SU-DHL-6 (cell line): ENCODE data around the gene GLI3.

Experiments used
- H2AFZ ChIP-seq: fragments of 200-600 bp; sonication (generic); 2 replicates; pipeline ENCODE4 v1.6.1; 2014; ENCODE audit warnings: low read depth, mild to moderate bottlenecking, moderate library complexity, mixed read lengths, antibody characterized with exemption, low read length; ENCODE audit not compliant: severe bottlenecking
- H3F3A ChIP-seq: fragments of 200-600 bp; shearing (Covaris generic); 2 replicates; pipeline ENCODE4 v1.6.0; 2016; ENCODE audit warnings: antibody characterized with exemption, mild to moderate bottlenecking; ENCODE audit not compliant: insufficient read depth
- H3K27ac ChIP-seq: fragments of 200-600 bp; sonication (generic); 2 replicates; pipeline ENCODE4 v1.5.1; 2016; ENCODE audit warnings: low read depth, mild to moderate bottlenecking, low read length, moderate library complexity, mixed read lengths
- H3K27me3 ChIP-seq: fragments of 200-600 bp; sonication (generic), shearing (Covaris generic); 2 replicates; pipeline ENCODE4 v1.6.0; 2014; ENCODE audit warnings: mild to moderate bottlenecking, low read length
- H3K36me3 ChIP-seq: fragments of 200-600 bp; sonication (generic); 2 replicates; pipeline ENCODE4 v1.6.1; 2014; ENCODE audit warnings: mild to moderate bottlenecking, low read length, mixed read lengths
- H3K4me2 ChIP-seq: fragments of 300-600, 200-600 bp; shearing (Covaris generic), sonication (generic); 2 replicates; pipeline ENCODE4 v1.6.0; 2014; ENCODE audit warnings: low read length, low read depth, mild to moderate bottlenecking; ENCODE audit not compliant: poor library complexity, severe bottlenecking
- H3K4me3 ChIP-seq: fragments of 200-600 bp; sonication (generic); 2 replicates; pipeline ENCODE4 v1.5.1; 2014; ENCODE audit warnings: antibody characterized with exemption, low read length, mild to moderate bottlenecking, mixed read lengths; ENCODE audit not compliant: insufficient read depth, poor library complexity, severe bottlenecking
- H3K79me2 ChIP-seq: fragments of 200-600 bp; sonication (generic); 2 replicates; pipeline ENCODE4 v1.6.1; 2014; ENCODE audit warnings: mild to moderate bottlenecking, low read length, moderate library complexity; ENCODE audit not compliant: insufficient read depth
- H3K9ac ChIP-seq: fragments of 200-600 bp; sonication (generic); 2 replicates; pipeline ENCODE4 v1.7.0; 2014; ENCODE audit warnings: mild to moderate bottlenecking, low read length
- H3K9me2 ChIP-seq: fragments of 200-600 bp; sonication (generic); replicated peaks from 2 replicates; pipeline ENCODE4 v1.6.1; 2014; ENCODE audit warnings: low read length; ENCODE audit not compliant: insufficient read depth
- H3K9me3 ChIP-seq: fragments of 200-600 bp; sonication (generic); 2 replicates; pipeline ENCODE4 v1.6.1; 2014; ENCODE audit warnings: low read length, mixed read lengths; ENCODE audit not compliant: insufficient read depth
- H4K20me1 ChIP-seq: fragments of 200-600 bp; sonication (generic); 2 replicates; pipeline ENCODE4 v1.6.1; 2014; ENCODE audit warnings: low read depth, mild to moderate bottlenecking, antibody characterized with exemption, low read length, moderate library complexity, mixed read lengths
- EZH2phosphoT487 ChIP-seq: fragments of 200-600 bp; sonication (generic), shearing (Covaris generic); conservative IDR thresholded peaks from 2 replicates; pipeline ENCODE4 v1.6.1; 2018; ENCODE audit warnings: mild to moderate bottlenecking, antibody characterized with exemption, low read length, moderate library complexity, mixed read lengths
- TF ChIP-seq, protein P1 (sequence below): fragments of 200-600 bp; sonication (generic); IDR thresholded peaks from one replicate; pipeline ENCODE4 v1.5.1; 2017; ENCODE audit warnings: antibody characterized with exemption, mild to moderate bottlenecking, low read length, moderate library complexity; ENCODE audit not compliant: insufficient read depth, poor library complexity, severe bottlenecking

The GLI3 gene

DNA sequence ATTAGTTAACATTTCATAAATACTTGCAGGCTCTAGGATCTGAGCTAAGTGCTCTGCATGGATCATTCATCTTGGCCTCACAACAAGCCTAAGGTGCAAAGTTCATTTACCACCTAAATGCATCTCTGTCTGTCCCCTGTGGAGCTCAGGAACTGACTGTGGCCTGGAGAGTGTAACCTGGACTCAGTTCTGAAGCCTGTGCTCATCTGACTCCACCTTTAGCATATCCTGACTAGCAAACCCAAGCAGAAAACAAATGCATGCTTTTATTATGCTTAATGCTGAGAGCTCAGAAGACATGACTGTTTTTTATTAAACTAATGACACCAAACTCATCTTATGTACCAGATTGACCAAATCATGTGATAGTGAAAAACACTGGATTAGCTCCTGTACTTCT, 288.5 kb downstream of the GLI3 start:
- H3K9me3 ChIP-seq = no peaks in the 10 kb centered on the region
- no peaks in the 10 kb centered on the region for H3K9me2 ChIP-seq
- no peak overlapping the region for H3K9ac ChIP-seq
- no peak overlapping the region for H3K4me2 ChIP-seq
- no peak for TF ChIP-seq EZH2phosphoT487
- TF ChIP-seq, protein P1, sequence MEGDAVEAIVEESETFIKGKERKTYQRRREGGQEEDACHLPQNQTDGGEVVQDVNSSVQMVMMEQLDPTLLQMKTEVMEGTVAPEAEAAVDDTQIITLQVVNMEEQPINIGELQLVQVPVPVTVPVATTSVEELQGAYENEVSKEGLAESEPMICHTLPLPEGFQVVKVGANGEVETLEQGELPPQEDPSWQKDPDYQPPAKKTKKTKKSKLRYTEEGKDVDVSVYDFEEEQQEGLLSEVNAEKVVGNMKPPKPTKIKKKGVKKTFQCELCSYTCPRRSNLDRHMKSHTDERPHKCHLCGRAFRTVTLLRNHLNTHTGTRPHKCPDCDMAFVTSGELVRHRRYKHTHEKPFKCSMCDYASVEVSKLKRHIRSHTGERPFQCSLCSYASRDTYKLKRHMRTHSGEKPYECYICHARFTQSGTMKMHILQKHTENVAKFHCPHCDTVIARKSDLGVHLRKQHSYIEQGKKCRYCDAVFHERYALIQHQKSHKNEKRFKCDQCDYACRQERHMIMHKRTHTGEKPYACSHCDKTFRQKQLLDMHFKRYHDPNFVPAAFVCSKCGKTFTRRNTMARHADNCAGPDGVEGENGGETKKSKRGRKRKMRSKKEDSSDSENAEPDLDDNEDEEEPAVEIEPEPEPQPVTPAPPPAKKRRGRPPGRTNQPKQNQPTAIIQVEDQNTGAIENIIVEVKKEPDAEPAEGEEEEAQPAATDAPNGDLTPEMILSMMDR = no peak
- H3F3A ChIP-seq = no peaks in the 10 kb centered on the region
- H3K36me3 ChIP-seq = no peaks in the 10 kb centered on the region
- no peaks in the 10 kb centered on the region for H4K20me1 ChIP-seq
- H3K27me3 ChIP-seq = no peaks in the 10 kb centered on the region
- no peak overlapping the region for H3K4me3 ChIP-seq
- no peaks in the 10 kb centered on the region for H3K79me2 ChIP-seq
- H3K27ac ChIP-seq = no peak overlapping the region
- no peak overlapping the region for H2AFZ ChIP-seq

DNA sequence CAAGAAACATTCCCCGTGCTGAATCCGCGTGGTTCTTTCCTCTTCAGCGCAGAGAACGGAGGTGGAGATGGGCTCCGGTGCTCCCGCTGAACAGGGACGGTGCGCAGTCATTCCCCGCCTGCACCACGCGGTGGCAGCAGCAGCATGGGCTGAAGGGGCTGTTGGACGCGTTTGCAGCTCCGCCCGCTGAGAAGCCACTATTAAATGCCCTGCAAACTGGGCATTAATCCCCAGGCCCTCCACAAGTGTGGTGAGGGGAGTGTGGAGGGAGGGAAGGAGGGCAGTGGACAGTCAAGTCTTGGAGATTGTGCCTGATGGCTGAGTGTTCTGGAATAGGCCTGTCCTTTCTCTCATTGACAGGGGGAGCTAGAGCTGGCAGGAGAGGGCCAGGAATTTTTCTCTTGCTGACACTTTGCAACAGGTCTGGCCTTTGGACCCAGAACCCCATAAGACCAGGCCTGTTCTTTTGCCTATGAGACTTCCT, 293.9 kb downstream of the GLI3 start:
- no peak for TF ChIP-seq EZH2phosphoT487
- TF ChIP-seq, protein P1 = peak; percentile 91
- no peaks in the 10 kb centered on the region for H3K36me3 ChIP-seq
- H3K4me2 ChIP-seq = no peak overlapping the region

DNA sequence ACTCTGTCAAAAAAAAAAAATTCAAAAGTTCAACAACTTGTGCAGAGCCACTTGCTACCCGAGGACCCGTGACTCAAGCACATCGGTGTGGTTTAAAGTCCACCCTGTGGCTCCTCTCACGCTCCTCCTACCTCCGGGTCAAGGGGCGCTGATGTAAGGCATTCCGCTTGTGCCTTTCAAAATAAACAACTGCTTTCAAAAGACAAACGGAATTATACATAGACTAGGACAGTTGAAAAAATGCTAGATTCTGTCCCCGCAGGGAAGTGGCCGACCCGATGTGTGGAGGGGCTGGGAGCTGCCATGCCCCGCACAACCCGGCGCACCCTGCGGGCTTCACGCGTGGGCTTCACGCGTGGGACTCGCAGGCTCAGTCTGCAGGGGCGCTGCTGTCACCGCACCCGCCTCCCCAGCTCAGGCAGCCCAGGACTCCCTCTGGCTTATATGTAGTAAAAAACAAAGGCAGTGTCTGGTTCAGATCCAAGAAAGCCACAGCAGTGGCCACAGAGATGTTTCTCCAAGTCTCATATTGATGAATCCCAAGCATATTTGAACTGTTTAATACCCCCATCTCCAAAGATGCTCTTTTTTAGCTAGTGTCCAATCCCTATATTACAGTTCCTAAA, 294.4 kb downstream of the GLI3 start:
- no peak for TF ChIP-seq EZH2phosphoT487
- TF ChIP-seq, protein P1 = no peak
- Histone ChIP-seq H3K9me2 (no peaks in the 10 kb centered on the region), H3K9me3 (no peaks in the 10 kb centered on the region), H3K4me3 (no peak overlapping the region), H2AFZ (no peak overlapping the region), H3K27me3 (no peaks in the 10 kb centered on the region), H3F3A (no peaks in the 10 kb centered on the region), H3K79me2 (no peaks in the 10 kb centered on the region), H3K36me3 (no peaks in the 10 kb centered on the region), H4K20me1 (no peaks in the 10 kb centered on the region), H3K9ac (no peak overlapping the region), H3K27ac (no peak overlapping the region), H3K4me2 (no peak overlapping the region)

More for the DNA sequence above, 293.9 kb downstream of the GLI3 start:
- H3K9me3 ChIP-seq = no peaks in the 10 kb centered on the region
- H3K79me2 ChIP-seq = no peaks in the 10 kb centered on the region
- H3K9me2 ChIP-seq = no peaks in the 10 kb centered on the region
- H4K20me1 ChIP-seq = no peaks in the 10 kb centered on the region
- no peak overlapping the region for H3K4me3 ChIP-seq
- H3K27ac ChIP-seq = no peak overlapping the region
- no peaks in the 10 kb centered on the region for H3F3A ChIP-seq
- no peak overlapping the region for H3K9ac ChIP-seq
- no peak overlapping the region for H2AFZ ChIP-seq
- no peaks in the 10 kb centered on the region for H3K27me3 ChIP-seq
